SW 1271 (cell line): ENCODE measurements around the gene HIRIP3.
"Not testable (repeated sequence)": the region's sequence is repeated elsewhere in the genome, so short reads cannot be mapped to it uniquely, and the experiment has no call there.

Source experiments
- DNase-seq, 2 experiments: peaks; one replicate each; lab custom pipeline; 2025; lab: John Stamatoyannopoulos, UW

Gene HIRIP3

DNA sequence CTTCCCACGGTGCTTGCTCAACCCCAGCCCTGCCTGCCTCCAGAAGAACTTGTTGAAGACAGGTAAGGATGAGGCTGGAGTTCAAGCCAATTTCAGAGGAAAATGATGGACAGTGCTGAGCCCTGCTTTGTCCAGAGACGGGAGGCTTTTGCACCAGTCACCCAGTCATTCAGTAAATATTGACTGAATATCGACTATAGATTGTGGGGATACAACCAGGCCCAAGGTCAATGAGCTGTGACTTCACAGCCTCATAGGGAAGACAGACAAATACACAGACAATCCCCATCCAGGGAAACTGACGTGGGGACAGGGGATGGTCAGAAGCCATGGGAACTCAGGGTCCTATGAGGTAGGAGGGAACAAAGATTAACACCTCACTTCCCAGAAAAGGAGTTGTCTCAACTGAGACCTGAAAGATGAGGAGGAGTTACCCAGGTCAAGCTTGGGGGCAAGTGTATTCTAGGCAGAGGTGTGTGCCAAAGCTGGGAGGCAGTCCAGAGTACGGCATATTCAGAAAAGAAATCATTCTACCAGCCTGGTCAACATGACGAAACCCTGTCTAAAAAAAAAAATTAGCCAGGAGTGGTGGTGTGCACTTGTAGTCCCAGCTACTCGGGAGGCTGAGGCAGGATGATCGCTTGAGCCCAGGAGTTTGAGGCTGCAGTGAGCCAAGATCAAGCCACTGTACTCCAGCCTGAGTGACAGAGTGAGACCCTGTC lies 21.3 kb upstream of the HIRIP3 start:
- no peak for DNase-seq

DNA sequence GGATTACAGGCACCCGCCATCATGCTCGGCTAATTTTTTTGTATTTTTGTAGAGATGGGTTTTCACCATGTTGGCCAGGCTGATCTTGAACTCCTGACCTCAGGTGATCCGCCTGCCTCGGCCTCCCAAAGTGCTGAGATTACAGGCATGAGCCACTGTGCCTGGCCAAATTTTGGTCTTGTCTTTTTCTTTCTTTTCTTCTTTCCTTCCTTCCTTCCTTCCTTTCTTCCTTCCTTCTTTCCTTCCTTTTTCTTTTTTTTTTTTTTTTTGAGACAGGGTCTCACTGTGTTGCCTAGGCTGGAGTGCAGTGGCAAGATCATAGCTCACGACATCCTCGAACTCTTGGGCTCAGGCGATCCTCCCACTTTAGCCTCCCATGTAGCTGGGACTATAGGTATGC lies 20.0 kb upstream of the HIRIP3 start:
- DNase-seq = not testable (repeated sequence)

DNA sequence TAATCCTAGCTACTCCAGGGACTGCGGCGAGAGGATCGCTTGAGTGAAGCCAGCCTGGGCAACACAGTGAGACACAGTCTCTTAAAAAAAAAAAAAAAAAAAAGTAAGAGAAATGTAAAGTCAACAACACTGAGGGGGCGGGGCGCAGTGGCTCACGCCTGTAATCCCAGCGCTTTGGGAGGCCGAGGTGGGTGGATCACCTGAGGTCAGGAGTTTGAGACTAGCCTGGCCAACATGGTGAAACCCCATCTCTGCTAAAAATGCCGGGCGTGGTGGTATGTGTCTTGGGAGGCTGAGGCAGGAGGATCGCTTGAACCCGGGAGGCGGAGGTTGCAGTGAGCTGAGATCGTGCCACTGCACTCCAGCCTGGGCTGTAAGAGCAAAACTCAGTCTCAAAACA lies 17.2 kb upstream of the HIRIP3 start:
- DNase-seq = not testable (repeated sequence)

DNA sequence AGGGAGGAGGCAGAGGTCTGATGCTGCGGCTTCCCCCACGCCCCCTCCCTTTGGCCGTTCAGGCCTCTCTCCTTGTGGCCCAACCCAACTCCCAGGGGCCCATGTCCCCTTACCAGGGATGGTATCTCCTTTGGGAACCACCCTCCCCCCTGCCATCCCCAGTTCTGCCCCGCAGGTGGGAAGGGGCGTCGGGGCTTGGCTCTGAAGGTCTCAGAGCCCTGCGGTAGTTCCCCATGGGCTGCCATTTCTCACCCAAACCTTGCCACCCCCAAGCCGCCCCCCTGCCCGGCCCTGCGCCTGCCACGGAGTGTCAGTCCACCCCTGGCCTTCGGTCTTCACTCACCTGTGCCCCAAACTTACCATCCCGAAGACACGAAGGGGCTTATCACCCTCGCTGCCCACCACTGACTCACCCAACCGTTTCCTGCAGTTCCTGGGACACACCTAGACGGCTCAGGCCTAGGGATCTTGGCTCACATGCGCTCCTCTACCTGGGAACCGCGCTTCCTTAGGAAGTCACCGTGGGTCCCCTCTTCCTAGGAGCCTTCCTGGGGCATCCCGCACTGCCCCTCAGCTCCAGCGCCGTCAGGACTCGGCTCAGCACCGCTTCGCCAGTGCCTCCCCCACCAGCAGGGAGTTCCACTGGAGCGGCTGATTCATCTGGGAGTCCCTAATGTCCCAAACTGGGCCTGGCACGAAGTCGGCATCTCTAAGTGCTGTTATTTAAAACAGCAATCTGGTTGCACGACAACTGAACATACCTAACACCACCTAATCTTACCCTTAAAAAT lies 16.5 kb upstream of the HIRIP3 start:
- no peak for DNase-seq

DNA sequence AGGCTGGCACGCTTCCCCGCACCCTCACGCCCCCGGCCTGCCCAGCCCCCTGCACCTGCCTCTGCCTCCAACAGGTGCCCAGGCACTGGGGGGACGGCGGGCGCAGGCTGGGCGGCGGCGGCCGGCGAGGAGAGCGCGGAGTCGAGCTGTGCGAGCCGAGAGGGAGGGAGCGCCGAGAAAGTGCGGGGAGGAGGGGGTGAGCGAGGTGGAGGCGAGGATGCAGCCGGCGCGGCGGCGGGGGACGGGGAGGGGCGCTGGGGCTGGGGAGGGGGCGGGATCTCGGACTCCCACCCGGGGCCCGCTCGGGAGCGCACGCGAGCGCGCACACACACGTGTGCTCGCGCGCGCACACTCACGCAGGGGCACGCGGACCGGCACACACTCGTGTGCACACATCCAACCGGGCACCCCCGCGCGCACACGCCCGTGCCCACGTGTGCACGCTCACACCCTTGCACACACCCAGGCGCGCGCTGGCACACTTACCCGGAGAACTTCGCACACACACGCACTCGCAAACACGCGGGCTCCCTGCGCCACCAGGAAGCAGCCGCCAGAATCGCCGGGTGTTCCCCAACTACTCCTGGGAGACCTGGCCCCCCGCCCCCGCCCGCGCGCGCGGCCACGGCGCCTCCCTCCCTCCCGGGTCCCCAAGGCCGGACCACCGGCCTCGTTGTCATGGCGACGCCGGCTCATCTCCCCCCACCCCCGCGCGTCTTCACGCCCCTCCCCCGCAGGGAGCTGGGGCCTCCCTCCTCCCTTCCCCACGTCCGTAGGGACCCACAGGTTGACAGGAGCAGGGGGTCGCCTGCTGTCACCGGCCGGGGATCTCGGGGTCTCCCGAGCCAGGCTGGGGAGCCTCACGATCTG lies 15.7 kb upstream of the HIRIP3 start, which contains the start of gene DOC2A:
Gene DOC2A (minus strand): TSS at position 184 of the 870 bp plus-strand sequence. CDS start 805 bp downstream, outside the sequence.
- DNase-seq = no peak

DNA sequence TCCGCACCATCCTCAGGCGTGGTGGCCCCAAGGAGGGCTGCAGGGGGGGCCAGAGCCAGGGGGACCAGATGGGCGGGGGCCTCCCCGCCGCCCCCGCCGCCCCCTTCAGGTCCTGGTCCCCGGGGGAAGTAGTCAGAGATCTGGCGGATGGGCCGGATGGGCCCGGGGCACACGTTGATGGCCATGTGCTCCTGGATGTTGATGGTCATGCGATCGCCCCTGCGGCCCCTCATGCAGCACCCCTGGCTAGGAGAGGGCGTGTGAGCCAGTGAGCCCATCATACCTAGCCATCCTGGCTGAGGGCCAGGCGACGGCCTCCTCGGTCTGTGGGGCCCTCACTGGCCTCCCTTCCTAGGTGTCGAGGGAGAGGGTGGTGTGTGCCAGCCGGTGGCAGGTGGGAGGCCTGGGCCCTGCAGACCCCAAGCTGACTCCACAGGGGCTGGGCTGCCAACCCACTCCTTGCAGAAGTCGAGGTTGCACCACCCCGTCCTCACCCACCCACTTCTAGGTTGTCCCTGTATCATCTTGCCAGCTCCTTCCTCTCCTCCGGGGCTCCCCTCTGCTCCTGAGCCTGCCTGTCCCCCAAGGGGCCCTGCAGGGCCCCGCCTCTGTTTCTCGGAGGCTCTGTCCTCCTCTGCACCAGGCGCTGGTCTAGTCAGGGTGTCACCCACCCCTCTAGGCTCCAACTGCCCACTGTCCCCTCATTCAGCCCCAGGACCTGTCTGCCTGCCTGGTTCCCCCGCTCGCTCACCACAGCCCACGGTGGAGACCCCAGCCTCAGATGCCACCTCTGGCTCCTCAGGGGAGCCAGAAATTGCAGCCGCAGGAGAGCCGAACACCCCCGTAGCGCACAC lies 14.8 kb upstream of the HIRIP3 start:
- DNase-seq = no peak

DNA sequence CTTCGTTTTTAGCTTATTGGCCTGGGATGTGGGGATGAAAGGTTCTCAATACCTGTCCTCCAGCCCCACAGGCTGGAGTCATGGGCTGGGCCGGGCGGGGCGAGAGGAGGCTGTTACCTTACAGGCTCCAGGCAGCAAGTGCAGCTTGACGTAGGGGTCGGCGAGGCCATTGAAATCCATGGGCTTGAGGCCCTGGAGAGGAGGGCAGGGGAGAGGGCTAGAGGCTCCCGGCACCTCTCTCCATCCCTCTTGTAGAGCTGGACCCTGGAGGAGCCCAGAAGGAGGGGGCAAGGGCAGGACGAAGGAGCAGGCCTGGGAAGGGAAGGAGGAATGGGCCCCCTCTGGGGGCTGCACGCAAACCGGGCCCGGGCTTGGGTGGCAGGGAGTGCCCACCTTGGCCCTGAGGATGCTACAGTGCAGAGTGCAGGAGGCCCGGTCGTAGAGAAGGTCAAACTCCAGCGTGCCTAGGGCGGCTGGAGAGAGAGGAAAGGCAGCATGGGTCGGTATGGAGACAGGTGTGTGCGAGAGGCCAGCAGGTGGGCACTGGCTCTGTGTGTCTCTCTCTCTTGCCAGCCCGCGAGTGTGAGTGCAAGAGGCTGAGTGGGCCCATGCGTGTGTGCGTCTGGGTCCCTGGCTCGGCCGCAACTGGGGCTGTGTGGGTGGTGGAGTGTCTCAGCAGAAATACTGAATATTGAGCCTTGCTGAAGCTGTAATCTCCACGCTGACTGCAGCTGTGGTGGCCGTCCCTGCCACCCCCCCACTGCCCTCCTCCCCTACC lies 13.9 kb upstream of the HIRIP3 start:
- no peak for DNase-seq

DNA sequence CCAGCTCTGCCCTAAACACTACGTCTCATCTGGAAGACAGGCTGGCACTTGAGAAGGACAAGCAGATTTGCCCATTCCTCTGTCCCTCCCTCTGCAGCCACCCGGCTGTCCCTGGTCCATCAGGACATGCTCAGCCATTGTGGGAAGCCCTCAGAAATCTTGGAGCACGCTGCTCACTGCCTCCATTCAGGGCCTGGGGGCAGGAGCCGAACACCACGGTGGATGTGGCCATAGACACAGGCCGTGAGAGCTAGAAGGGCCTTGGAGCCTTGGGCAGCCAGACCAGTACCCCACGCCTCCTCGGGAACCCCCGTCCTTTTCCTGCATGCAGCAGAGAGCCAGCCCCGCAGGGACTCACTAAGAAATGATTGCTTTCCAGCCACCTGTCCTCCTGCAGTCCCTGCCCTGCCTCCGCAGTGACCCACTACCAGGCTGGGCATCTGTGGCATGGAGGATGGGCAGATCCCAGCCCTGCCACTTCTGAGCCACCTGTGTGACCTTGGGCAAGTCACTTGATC lies 12.0 kb upstream of the HIRIP3 start:
- DNase-seq = no peak

DNA sequence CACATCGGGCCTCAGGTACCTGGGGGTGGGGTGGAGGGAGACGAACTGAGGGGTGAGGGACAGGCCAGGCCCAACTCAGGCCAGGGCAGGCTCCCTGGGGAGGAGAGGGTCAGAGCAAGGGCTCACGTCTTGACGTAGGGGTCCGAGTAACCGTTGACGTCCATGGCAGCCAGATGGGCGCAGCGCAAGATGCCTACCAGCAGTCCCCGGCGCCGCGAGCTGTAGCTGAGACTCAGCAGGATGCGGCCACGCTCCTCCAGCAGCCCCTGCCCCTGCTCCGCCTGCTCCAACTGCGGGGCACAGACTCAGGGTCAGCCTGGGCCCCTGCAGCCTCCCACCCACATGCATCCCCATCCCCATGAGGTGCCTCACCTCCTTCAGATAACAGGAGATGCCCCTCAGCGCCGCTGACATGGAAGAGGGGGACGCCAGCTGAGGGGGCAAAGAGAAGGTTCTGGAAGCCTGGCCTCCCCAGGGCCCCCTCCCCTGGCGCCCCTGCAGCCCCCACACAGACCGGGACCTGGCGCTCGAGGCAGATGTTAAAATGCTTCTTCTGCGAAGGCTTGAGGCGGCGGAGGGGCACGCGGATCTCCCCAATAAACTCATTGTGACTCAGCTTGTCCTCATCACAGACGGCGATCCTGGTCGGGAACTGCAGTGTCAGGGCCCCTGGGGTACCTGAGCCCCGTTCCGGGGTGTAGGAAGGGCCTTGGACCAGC lies 11.4 kb upstream of the HIRIP3 start:
- DNase-seq = no peak

DNA sequence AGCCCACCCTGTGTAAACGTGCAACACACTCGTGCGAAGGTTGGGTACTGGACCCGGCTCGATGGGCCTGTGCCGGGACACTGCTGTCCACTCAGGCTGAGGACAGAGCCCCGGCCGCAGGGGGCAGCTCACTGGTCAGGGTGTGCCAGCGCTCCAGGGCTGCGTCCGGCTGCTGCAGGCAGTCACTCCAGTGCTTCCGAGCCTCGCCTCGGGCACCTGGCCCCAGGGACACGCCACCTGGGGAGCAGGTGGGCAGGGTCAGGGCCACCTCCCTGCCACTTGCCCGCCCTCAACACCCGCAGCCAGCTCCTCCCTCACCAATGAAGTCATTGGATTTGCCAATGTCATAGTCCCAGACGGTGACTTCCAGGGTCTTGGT lies 10.7 kb upstream of the HIRIP3 start:
- DNase-seq = no peak

DNA sequence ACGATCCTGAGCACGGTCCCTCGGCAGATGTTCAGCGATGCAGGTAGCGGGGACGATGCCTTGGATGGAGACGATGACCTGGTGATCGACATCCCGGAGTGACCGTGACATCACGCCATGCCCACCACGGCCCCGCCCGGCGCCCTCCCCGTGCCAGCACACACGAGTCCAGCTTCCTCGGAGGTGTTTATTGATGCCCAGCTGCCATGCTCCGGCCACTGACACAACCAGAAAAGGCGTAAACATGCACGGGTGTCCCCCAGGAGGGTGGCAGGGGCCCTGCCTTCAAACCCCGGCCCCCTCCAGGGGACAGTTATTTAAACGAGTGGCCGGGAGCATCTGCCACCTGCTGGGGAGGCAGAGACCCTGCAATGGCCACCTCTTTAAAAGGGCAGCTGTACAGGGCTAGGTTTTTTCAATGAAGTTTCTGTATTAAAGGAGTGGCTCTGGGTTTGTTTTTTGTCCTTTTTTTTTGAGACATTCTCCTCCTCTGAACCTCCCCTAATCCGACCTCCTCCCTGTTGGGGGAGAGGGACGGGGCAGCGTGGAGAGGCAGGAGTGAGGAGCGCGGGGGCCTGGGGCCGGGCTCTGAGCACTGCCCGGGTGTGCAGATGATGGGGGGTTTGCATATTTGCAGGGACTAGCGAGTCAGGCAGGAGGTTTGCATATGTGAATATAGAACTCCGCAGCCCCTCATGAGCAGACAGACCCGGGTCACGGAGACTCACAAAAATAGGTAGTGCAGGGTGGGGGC lies 10.1 kb upstream of the HIRIP3 start:
- DNase-seq = peak in 1 of 2 experiments; percentile 55

DNA sequence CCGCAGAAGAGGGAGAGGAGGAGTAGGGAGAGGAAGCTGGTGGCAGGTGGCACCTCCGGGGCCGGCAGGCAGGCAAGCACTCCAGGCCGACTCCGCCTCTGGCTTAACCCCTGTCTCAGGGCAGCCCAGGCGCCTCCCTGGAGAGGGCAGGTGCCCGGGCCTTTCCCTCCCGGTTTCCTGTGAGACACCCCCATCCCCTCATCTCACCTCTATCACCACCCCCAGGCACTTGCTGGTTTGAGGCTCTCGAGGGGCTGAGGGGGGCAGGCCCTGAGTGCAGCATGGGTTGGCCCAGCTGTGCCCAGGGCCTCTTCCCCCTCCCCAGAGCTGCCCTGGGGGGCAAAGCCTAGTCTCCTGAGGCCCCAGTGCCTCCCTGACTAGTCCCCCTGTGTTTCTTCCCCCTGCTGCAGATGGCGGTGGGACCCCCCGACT lies 9.4 kb upstream of the HIRIP3 start:
- no peak for DNase-seq

DNA sequence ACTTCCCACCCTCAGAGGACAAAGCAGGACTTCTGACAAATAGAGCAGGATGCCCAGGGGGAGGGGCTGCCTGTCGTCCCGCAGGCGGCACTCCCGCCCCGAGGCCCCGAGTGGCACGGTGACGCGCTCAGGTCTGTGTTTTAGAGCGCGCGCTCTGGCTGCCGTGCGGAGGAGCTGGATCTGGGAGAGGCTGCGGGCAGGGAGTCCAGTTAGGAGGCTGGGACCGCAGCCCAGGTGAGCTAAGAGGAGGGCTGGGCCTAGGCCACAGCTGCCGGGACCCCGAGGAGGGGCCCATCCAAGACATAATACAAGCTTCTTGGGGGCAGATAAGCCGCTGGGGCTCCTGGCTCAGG lies 9.0 kb upstream of the HIRIP3 start:
- no peak for DNase-seq

DNA sequence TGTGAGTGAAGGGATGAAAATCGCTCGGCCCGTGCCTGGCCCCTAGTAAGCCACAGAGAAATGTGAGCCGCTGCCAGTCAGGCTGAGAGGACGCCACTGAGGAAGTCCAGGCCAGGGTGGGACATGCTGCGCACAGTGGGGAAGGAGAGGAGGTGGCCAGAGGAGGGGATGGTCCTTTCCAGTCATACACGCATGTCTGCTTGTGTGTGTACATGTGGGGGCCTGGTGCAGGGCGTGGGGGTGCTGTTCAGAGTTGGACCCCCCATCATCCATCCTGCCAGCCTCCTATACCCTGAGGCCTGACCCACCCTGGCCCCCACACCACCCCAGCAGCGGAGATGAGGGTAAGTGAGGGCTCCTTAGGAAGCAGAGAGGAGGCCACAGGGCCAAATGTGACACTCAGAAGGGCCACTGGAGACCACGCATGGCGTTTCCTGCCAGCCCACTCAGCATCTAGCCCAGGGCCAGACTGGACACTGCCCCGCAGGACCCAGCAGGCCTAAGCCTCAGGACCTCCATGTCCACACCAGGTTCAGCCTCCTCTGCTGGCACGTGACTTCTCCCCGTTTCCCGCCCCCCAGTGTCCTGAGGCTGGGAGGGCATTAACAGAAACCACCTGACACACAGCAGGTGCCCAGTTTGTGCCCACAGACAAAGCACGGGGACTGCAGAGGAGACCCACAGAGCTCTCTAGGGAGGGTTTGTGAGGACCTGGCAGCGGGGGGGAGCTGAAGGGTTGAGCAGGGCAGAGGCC lies 8.4 kb upstream of the HIRIP3 start:
- no peak for DNase-seq

DNA sequence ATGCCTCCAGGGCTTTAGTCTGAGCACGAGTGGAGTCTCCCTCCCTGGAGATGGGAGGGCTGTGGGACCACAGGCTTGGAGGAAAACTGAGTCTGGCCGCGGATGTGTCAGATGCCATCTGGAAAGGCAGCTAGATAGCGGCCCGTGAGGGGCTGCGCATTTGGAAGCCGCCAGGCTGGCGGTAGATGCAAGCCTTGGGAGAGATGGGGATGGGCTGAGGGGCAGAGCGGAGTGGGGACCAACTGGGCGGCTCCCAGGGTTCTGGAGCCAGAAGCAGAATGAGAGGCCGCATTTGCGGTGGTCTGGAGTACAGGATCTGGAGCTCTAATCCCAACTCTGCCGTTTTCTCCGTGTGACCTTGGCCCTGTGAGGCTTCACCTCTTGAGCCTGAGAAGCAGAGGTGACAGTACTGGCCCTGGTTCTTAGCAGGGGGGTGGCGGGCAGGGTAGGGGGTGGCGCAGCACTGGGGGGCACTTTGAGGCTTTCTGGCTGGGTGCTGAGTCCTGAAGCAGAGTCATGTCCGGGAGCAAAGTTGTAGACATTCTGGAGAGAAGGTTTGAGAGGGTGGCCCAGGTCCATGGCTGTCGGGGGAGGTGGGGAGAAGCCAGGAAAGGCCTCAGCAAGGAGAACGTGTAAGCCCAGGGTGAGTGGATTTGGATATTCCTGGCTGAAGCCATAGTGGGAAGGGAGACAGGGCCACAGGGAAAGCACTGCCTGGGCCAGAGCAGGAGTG lies 7.4 kb upstream of the HIRIP3 start:
- DNase-seq = no peak

DNA sequence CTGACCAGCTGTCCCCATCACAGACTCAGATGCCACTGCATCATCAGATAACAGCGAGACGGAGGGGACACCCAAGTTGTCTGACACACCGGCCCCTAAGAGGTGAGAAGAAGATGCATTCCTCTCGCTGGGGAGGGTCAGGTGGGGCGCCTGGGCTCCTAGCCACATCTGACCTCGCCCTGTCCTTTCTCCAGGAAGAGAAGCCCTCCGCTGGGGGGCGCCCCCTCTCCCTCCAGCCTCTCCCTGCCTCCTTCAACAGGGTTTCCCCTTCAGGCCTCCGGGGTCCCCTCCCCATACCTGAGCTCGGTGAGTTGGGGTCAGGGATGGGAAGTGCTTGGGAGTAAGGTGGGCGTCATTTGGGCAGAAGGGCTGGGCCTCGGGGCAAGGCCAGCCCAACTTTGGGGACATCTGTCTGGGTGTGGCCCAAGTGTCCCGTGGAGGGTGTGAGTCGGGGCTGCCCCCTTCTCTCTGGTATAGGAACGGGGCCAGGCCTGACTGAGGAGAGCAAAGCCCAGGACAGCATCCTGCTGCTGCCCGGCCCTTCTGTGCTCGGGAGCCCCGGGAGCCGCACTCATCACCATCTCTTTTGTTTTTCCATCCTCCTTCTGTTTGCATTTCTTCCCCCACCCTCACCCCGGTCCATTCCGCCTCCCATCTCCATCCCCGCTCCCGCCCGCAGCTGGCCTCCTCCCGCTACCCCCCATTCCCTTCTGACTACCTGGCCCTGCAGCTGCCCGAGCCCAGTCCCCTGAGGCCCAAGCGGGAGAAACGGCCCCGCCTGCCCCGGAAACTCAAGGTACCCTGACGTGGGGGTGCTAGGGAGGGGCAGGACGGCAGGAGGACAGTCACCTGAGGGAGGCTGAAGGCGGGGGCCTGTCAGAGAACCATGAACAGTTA lies 5.6 kb upstream of the HIRIP3 start:
- DNase-seq = no peak

DNA sequence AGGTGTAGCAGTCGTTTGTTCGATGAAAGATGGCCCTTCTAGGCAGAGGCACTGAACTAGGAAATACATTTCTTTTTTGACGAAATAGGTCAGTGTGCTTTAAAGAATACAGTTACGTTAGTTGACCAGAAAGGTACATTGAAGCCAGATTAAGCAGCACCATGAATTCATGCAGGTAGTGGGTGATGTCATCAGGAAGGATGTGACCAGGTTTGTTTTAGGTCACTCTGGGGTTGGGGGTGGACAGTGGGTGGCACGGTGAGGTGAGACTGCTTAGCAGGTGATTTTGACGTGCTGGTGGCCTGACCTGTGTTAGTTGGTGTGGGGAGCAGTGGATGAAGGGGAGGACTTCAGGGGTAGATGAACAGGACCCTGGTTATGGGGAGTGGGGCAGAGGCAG lies 4.2 kb upstream of the HIRIP3 start:
- no peak for DNase-seq
